ENCODE measurements around the gene ADGRA3. TPM values are rescaled to one million over a fixed set of nuclear protein-coding genes. Genes with fewer than 3 reads are reported as not detected.

Gene ADGRA3
- polyA plus RNA-seq, 1 of the 3 experiments (the other 2 are of a cell fraction): 11.8 TPM

DNA sequence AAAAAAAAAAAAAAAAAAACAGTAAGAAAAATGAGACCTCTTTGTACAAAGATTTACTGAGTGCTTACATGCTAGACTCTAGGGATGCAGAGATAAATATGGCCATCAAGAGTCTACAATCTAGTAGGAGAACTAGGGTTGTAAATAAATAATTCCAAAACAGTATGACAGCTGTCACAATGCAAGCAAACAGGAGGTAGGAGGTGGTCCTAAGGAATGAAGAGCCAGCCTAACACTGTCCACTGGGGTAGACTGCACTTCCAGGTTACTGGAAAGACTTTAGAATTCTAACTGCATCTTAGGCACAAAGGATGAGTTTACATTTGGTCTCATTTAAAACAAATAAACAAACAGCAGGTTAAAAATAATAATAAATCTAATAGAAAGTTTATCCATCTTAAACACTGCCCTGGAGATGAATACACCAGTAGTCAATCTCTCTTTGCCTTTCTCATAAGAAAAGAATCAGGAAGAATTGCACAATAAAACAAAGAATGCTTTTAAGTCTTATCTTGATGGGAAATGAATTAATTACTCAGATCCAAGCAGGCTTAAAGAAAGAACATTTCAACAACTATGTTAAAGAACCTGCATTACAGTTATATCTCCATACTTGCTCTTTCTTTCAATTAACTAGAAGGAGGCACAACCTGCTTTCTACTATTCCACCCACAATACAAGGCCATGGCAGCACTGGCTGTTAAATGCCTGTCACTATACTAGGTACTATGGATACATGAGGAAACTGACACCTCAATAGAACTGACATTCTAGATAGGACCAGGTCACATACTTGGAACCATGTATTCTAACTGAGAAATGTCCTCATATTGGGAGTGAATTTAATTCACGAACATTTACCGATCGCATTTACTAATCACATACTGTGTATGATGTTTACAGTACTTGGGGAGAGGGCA lies 12.7 kb downstream of the ADGRA3 start:
- ChIA-PET POLR2A (no interaction called here), CTCF (interaction anchor here (0.9 kb wide), 1 partner anchor 9 kb away, joined by 3 read pairs; no protein-coding TSS in a partner anchor)
- Histone ChIP-seq H3K27ac (ENCODE audit: low read depth in 2 of 2, low read length in 1 of 2) (no peak overlapping the region), H2AFZ (ENCODE audit: low read depth) (no peak overlapping the region), H3K79me2 (ENCODE audit: insufficient read depth) (peaks cover 66% of the 10 kb centered on the region), H3K4me2 (no peak overlapping the region), H3K36me3 (replicated peaks in 1 of 2; ENCODE audit: control insufficient read depth in 1 of 2, insufficient read depth in 2 of 2, low read length in 1 of 2) (no peaks in the 10 kb centered on the region), H3K9me2 (no peaks in the 10 kb centered on the region), H3F3A (replicated peaks; ENCODE audit: insufficient read depth) (no peaks in the 10 kb centered on the region), H4K20me1 (ENCODE audit: insufficient read depth) (peaks cover 20% of the 10 kb centered on the region), H3K4me3 (ENCODE audit: low read depth in 2 of 2, low read length in 1 of 2) (no peak overlapping the region), H3K9me3 (no peaks in the 10 kb centered on the region), H3K4me1 (ENCODE audit: control insufficient read depth in 1 of 2, insufficient read depth in 2 of 2, low read depth in 1 of 2, low read length in 1 of 2) (peaks cover 0 to 26% of the 10 kb centered on the region in 2 experiments; a peak in 2 of 4 replicates), H3K27me3 (ENCODE audit: insufficient read depth) (no peaks in the 10 kb centered on the region), H3K9ac (no peak overlapping the region)
- no peak for DNase-seq
- 94% methylated on average over 3 of the region's 3 CpGs for WGBS (ENCODE audit: low lambda C conversion rate)
- no peak for TF ChIP-seq NRF1 (IDR thresholded peaks at IDR 0.05; ENCODE audit: low read depth, low read length)
- no peak for TF ChIP-seq GABPA (IDR thresholded peaks at IDR 0.05; ENCODE audit: low read depth)
- TF ChIP-seq MEF2A (IDR thresholded peaks at IDR 0.05; ENCODE audit: borderline replicate concordance, low read depth): no peak
- no peak for TF ChIP-seq RXRA (IDR thresholded peaks at IDR 0.05; ENCODE audit: borderline replicate concordance, low read depth)
- no peak for TF ChIP-seq ELF1 (IDR thresholded peaks at IDR 0.05)
- no peak for TF ChIP-seq FOXM1 (IDR thresholded peaks at IDR 0.05; ENCODE audit: low read depth)
- no peak for TF ChIP-seq FOXJ3 (CRISPR knock-in tag; IDR thresholded peaks at IDR 0.05)
- no peak for TF ChIP-seq GATA2 (CRISPR knock-in tag; IDR thresholded peaks at IDR 0.05)
- no peak for TF ChIP-seq EP300 (IDR thresholded peaks at IDR 0.05; ENCODE audit: borderline replicate concordance in 1 of 2, low read depth in 1 of 2, low read length in 1 of 2)
- no peak for TF ChIP-seq EZH2phosphoT487 (IDR thresholded peaks at IDR 0.05; ENCODE audit: borderline replicate concordance, low read depth)
- TF ChIP-seq POLR2AphosphoS5 (IDR thresholded peaks at IDR 0.05; ENCODE audit: low read depth, low read length): no peak

- POLR2A ChIA-PET: no interaction called here
- H3K79me2 ChIP-seq (ENCODE audit: insufficient read depth): peaks cover 65% of the 10 kb centered on the region
- H4K20me1 ChIP-seq (ENCODE audit: insufficient read depth): peaks cover 14% of the 10 kb centered on the region; the same call in 1 of the 2 replicates
- H3K36me3 ChIP-seq (replicated peaks in 1 of 2; ENCODE audit: control insufficient read depth in 1 of 2, insufficient read depth in 2 of 2, low read length in 1 of 2): no peaks in the 10 kb centered on the region
- no peak overlapping the region for H3K4me2 ChIP-seq
- H3K9ac ChIP-seq: no peak overlapping the region
- no peaks in the 10 kb centered on the region for H3K27me3 ChIP-seq (ENCODE audit: insufficient read depth)
- no peak overlapping the region for H3K4me3 ChIP-seq (ENCODE audit: low read depth in 2 of 2, low read length in 1 of 2)
- no peaks in the 10 kb centered on the region for H3K9me2 ChIP-seq
- H3K27ac ChIP-seq (ENCODE audit: low read depth in 2 of 2, low read length in 1 of 2): no peak overlapping the region
- peaks cover 0 to 20% of the 10 kb centered on the region in 2 experiments; a peak in 1 of 4 replicates for H3K4me1 ChIP-seq (ENCODE audit: control insufficient read depth in 1 of 2, insufficient read depth in 2 of 2, low read depth in 1 of 2, low read length in 1 of 2)
- 62% methylated on average over 3 of the region's 3 CpGs for WGBS (ENCODE audit: low lambda C conversion rate)
- TF ChIP-seq TAF1 (IDR thresholded peaks at IDR 0.05; ENCODE audit: borderline replicate concordance, low read depth, low read length) (no peak), GABPA (IDR thresholded peaks at IDR 0.05; ENCODE audit: low read depth) (no peak), JUND (IDR thresholded peaks at IDR 0.05) (no peak), EP300 (IDR thresholded peaks at IDR 0.05; ENCODE audit: borderline replicate concordance in 1 of 2, low read depth in 1 of 2, low read length in 1 of 2) (no peak), SIN3A (IDR thresholded peaks at IDR 0.05; ENCODE audit: borderline replicate concordance, low read depth, low read length) (no peak), CHD2 (IDR thresholded peaks at IDR 0.05; ENCODE audit: low read length, partially characterized antibody) (no peak), MAX (IDR thresholded peaks at IDR 0.05; ENCODE audit: low read depth) (no peak), NRF1 (IDR thresholded peaks at IDR 0.05; ENCODE audit: low read depth, low read length) (no peak), TEAD4 (IDR thresholded peaks at IDR 0.05; ENCODE audit: borderline replicate concordance, insufficient read depth) (no peak), MEF2A (IDR thresholded peaks at IDR 0.05; ENCODE audit: borderline replicate concordance, low read depth) (no peak), REST (IDR thresholded peaks at IDR 0.05; ENCODE audit: low read depth, low read length) (no peak), FOXM1 (IDR thresholded peaks at IDR 0.05; ENCODE audit: low read depth) (no peak), TCF12 (IDR thresholded peaks at IDR 0.05) (no peak)
- TF ChIP-seq, protein P1, sequence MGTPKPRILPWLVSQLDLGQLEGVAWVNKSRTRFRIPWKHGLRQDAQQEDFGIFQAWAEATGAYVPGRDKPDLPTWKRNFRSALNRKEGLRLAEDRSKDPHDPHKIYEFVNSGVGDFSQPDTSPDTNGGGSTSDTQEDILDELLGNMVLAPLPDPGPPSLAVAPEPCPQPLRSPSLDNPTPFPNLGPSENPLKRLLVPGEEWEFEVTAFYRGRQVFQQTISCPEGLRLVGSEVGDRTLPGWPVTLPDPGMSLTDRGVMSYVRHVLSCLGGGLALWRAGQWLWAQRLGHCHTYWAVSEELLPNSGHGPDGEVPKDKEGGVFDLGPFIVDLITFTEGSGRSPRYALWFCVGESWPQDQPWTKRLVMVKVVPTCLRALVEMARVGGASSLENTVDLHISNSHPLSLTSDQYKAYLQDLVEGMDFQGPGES (IDR thresholded peaks at IDR 0.05; ENCODE audit: low read depth, low read length): no peak
- no peak for DNase-seq
- CTCF ChIA-PET: interaction anchor here (0.9 kb wide), 1 partner anchor 11 kb away, joined by 3 read pairs; no protein-coding TSS in a partner anchor
- H2AFZ ChIP-seq (ENCODE audit: low read depth): no peak overlapping the region
- no peaks in the 10 kb centered on the region for H3F3A ChIP-seq (replicated peaks; ENCODE audit: insufficient read depth)
- no peaks in the 10 kb centered on the region for H3K9me3 ChIP-seq
Observed at GRCh38 chr4:22501715-22502095, 14.2 kb downstream of the ADGRA3 start.
